Hepatocyte (in vitro differentiated cells): Measurements from ENCODE around the gene HOXC6.

Experiments
- EZH2phosphoT487 ChIP-seq: fragments of 200-600 bp; sonication (generic); IDR thresholded peaks from one replicate; pipeline ENCODE4 v1.6.1; 2018; ENCODE audit warnings: antibody characterized with exemption, mild to moderate bottlenecking, low read depth, moderate library complexity; ENCODE audit not compliant: unreplicated experiment, severe bottlenecking
- TF ChIP-seq, protein P1 (sequence below): fragments of 200-600 bp; sonication (generic); IDR thresholded peaks from 2 replicates; pipeline ENCODE4 v1.5.1; 2016; ENCODE audit warnings: antibody characterized with exemption, mild to moderate bottlenecking; ENCODE audit not compliant: poor library complexity

GRCh38 chr12:54056110-54056509 lies 27.9 kb downstream of the HOXC6 start:
- TF ChIP-seq EZH2phosphoT487: no peak
- TF ChIP-seq, protein P1, sequence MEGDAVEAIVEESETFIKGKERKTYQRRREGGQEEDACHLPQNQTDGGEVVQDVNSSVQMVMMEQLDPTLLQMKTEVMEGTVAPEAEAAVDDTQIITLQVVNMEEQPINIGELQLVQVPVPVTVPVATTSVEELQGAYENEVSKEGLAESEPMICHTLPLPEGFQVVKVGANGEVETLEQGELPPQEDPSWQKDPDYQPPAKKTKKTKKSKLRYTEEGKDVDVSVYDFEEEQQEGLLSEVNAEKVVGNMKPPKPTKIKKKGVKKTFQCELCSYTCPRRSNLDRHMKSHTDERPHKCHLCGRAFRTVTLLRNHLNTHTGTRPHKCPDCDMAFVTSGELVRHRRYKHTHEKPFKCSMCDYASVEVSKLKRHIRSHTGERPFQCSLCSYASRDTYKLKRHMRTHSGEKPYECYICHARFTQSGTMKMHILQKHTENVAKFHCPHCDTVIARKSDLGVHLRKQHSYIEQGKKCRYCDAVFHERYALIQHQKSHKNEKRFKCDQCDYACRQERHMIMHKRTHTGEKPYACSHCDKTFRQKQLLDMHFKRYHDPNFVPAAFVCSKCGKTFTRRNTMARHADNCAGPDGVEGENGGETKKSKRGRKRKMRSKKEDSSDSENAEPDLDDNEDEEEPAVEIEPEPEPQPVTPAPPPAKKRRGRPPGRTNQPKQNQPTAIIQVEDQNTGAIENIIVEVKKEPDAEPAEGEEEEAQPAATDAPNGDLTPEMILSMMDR: no peak
